Measurements from ENCODE around the gene MAGEA6.
"Not testable (repeated sequence)": the region's sequence is repeated elsewhere in the genome, so short reads cannot be mapped to it uniquely, and the experiment has no call there.

Gene MAGEA6
- total RNA-seq, result 0 reads per million in 4 experiments

DNA sequence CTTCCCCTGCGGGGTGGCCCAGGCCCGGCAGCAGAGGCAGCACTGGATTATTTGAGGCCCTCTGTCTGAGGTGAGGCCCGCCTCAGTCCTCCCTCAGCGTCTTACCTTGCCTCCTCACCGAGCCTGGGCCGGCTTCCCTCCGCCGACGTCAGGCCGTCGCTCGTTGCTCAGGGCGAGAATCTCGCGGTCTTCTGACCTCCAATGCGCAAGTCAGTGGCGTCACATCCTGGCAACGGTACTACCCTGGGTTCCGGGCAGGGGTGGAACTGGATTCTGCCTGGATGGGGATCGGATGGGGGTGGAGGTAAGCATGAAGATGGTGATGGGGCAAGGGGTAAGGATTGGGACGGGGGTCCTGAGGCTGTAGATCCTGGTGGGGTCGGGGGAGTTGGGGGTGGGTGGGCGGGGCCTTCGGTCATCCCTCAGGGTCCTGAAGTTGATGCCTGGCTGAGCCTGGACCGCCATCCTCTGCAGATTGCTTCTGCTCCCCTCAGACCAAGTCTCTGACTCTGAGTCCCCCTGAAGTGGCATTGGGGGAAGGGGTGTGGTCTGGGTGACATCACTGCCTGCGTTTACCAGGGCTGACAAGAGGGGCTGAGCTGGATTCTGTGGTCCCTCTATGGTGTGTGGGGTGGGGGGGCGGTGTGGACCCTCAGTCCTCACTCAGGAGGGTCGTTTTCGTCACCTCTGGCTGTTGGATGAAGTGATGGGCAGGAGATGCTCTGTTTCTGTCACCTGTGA is at the start of gene MAGEA6:
MAGEA6 (minus strand) TSS at position 141 of the 741 bp plus-strand sequence. CDS start 2,039 bp downstream, outside the sequence.
- DNase-seq, result not testable (repeated sequence)

- DNase-seq, result no peak
Measured at GRCh38 chrX:152819266-152819665, 49.8 kb upstream of the MAGEA6 start.

GRCh38 chrX:152818356-152818755 is 48.9 kb upstream of the MAGEA6 start:
- no peak for DNase-seq

GRCh38 chrX:152817078-152817764 is 47.7 kb upstream of the MAGEA6 start:
- no peak for DNase-seq

DNA sequence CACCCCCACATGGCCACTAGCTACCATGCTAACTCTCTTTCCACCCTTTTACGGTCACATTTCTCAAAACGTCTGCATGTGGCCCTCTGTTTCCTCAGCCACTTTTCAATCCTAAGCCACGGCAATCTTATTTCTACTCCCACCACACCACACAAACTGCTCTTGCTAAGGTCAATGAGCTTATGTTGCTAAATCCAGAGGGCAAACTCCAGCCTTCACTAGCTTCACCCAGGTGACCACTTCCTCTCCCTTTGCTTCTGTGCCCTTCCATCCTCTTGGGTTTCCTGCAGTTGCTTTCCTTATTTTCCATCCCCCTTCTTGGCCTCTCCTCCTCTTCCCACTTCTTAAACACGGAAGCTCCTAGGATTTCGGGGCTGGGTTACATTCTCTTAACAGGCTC is 44.6 kb upstream of the MAGEA6 start:
- DNase-seq, result no peak

- DNase-seq, result no peak
Measured at GRCh38 chrX:152813206-152813605, 43.7 kb upstream of the MAGEA6 start.

GRCh38 chrX:152810403-152810802 is 40.9 kb upstream of the MAGEA6 start:
- DNase-seq, result no peak

DNA sequence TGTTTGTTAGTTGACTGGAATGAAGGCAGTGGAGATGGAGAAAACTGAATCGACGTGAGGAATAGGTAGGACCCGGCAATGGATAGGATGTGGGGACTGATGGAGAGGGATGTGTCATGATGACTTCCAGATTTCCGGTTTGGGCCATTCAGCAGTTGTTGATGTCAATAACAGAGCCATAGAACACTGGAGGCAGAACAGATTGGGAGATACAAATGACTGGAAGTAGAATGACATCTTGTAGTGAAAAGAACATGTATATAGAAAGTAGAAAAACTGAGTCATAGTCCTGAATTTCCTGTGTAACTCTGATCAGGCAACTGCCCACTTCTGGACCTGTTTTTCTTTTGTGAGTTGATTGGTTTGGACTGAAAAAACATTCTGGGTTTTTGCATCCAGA is 36.5 kb upstream of the MAGEA6 start:
- no peak for DNase-seq

- no peak for DNase-seq
Measured at GRCh38 chrX:152798945-152799344, 29.5 kb upstream of the MAGEA6 start.

DNA sequence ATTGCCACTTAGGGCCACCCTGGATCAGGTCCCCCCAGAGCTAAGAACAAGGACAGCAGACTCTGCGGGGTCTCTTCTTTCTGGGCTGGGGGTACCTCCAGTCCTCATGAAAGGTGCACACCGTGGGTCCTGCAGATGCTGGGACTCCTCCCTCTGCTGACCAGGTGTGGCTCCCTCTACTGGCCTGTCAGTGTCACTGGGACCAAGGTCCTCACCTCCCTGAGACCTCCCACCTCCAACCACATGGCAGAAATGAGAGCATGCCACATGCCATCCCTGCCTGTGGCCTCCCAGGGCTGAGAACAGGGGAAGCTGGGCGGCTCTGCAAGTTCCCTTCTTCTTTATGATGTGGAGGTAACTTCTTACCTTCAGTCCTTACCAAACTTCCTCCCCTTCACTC is 17.6 kb upstream of the MAGEA6 start:
- not testable (repeated sequence) for DNase-seq

DNA sequence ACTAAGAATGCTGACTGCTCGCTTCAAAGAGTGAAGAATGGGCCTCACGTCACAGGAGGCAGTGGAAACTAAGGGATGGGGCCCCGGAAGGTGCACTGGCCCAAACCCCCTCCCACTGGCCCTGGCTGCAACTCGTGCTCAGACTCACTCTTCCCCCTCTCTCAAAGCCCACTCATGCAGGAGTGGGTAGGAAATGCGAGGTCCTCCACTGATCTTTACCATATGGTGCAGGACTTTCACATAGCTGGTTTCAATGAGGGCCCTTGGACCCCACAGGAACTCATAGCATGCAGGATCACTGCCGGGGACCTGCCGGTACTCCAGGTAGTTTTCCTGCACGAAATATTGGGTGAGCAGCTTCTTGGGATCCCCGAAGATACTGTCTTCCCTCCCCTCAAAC is 2.9 kb downstream of the MAGEA6 start:
- not testable (repeated sequence) for DNase-seq

DNA sequence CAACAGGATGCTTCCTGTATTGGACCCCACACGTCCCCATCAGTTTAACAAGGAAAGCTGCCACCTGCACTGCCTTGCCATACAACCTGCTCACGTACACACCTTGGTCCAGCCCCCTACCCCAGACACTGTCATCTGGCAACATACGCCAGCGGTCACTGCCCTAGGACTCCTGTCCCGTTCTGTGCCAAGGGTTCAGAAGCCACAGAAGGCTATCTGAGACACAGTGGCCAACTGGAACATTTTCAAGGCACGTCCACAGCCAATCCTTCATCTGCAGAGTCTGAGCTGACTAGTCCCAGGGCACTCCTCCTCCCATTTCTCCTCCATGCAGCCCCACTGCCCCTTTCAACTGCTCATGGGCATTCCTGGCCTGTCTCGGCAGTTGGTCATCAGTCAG is 7.9 kb downstream of the MAGEA6 start:
- not testable (repeated sequence) for DNase-seq

DNA sequence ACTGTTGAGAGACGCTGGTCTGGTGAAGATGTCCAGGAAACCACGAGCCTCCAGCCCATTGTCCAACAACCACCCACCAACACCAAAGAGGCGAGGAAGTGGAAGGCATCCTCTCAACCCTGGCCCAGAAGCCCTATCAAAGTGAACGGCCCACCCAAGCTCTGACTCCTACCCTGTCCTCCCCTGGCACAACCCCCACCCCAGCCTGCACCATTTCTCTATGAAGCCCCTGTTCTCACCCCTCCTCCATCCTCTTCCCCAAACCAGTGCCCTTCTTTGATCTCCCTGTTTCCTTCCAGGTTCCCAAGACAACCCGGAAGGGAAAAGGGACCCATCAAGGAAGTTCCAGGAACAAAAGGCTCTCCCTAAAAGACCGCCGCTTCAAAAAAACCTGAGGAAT is 9.9 kb downstream of the MAGEA6 start:
- not testable (repeated sequence) for DNase-seq

- DNase-seq, result not testable (repeated sequence)
Measured at GRCh38 chrX:152758918-152759317, 10.6 kb downstream of the MAGEA6 start, which contains the start of gene CSAG3. TSS of gene CSAG3 (plus strand) at chrX:152759218.

GRCh38 chrX:152754871-152755270 is 14.6 kb downstream of the MAGEA6 start:
- DNase-seq, result not testable (repeated sequence)

GRCh38 chrX:152753686-152754650 is 15.5 kb downstream of the MAGEA6 start, which contains the start of gene MAGEA2:
TSS of gene MAGEA2 (minus strand) at chrX:152753842. CDS start at chrX:152751363, 2,479 bp downstream.
- DNase-seq, result not testable (repeated sequence)

DNA sequence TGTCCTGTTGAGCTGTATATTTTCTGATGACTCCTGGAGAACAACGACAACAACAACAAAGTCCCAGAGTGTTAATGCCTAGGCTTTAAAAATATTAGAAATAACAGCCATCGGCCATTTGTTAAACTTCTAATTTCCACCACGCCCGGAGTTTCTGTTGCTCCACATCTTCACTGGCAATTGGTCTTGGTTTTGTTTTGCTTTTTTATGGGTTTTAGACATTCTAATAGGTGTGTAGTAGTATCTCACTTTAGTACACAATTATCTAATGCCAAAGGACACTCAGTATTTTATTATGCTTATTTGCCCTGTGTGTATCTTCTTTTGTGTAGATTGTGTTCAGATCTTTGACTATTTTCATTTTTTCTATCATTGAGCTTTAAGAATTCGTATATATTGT is 30.9 kb downstream of the MAGEA6 start:
- no peak for DNase-seq

- not testable (repeated sequence) for DNase-seq
Measured at GRCh38 chrX:152736528-152736927, 33.0 kb downstream of the MAGEA6 start.

GRCh38 chrX:152735860-152736511 is 33.5 kb downstream of the MAGEA6 start:
- no peak for DNase-seq

GRCh38 chrX:152735101-152735500 is 34.4 kb downstream of the MAGEA6 start:
- DNase-seq, result no peak

- DNase-seq, result not testable (repeated sequence)
Measured at GRCh38 chrX:152734143-152734858, 35.2 kb downstream of the MAGEA6 start.
